Mesothelial cell of epicardium (in vitro differentiated cells): ENCODE data around the gene DHX29. TPM values are rescaled to one million over a fixed set of nuclear protein-coding genes. Genes with fewer than 3 reads are reported as not detected.

ENCODE experiments used
- DNase-seq, 2 experiments: peaks; one replicate each; pipeline ENCODE4 v3.0.0; 2021; ENCODE audit warnings: low spot score in 2 of 2; ENCODE audit not compliant: unreplicated experiment in 2 of 2
- H3K27ac Mint-ChIP-seq: 2 replicates; pipeline ENCODE4 v1.8.0; 2021; ENCODE audit warnings: mixed read lengths
- H3K27me3 Mint-ChIP-seq: 2 replicates; pipeline ENCODE4 v1.8.0; 2021; ENCODE audit warnings: low read depth, mixed read lengths
- H3K36me3 Mint-ChIP-seq: 2 replicates; pipeline ENCODE4 v1.8.0; 2021; ENCODE audit warnings: mixed read lengths
- H3K4me1 Mint-ChIP-seq: 2 replicates; pipeline ENCODE4 v1.8.0; 2021; ENCODE audit warnings: mixed read lengths
- H3K4me3 Mint-ChIP-seq: 2 replicates; pipeline ENCODE4 v1.8.0; 2021; ENCODE audit warnings: mild to moderate bottlenecking, moderate library complexity, mixed read lengths
- H3K9me3 Mint-ChIP-seq: 2 replicates; pipeline ENCODE4 v1.8.0; 2021; ENCODE audit warnings: mixed read lengths
- total RNA-seq: library from RNA; stranded (reverse); gene quantifications from 3 replicates; pipeline ENCODE4 v1.2.1, GENCODE V29; 2021
- TF ChIP-seq, protein P1 (sequence below): fragments of 200-600 bp; sonication (generic); IDR thresholded peaks from one replicate; pipeline ENCODE4 v1.5.0; 2021; ENCODE audit warnings: antibody characterized with exemption; ENCODE audit not compliant: unreplicated experiment

The DHX29 gene
- total RNA-seq, 1 donor from 2014 or later, result 25.1 TPM

DNA sequence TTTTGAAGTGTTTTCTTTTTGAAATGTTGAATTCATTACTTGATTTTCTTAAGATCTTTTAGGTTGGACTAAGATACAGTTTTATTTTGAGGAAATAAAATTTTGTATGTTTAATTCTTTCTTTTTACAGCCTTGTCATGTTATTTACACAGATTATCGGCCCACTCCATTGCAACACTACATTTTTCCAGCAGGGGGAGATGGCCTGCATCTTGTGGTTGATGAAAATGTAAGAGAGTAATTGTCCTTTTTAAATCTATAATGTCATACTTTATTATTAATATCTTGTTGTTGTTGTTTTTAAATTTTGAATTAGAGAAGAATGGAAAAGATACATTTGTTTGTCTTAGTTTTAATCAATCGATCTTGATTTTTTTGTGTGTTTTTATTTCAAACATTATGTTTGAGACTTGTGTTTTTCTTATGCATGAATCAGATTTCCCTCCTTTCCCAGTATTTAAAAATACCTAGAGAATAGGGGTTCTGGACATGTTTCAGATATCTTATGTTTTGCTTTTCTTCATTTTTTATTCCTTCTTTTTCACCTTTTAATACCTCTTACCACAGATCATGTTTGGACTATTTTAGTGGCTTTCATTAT, 37.0 kb upstream of the DHX29 start:
- peak overlapping the region; percentile 73 for H3K27ac Mint-ChIP-seq
- H3K27me3 Mint-ChIP-seq, result no peaks in the 10 kb centered on the region
- DNase-seq, result peak in 1 of 2 experiments; percentile 71
- no peaks in the 10 kb centered on the region for H3K4me1 Mint-ChIP-seq
- no peak overlapping the region for H3K4me3 Mint-ChIP-seq
- peaks cover 4% of the 10 kb centered on the region for H3K9me3 Mint-ChIP-seq
- peaks cover 46% of the 10 kb centered on the region for H3K36me3 Mint-ChIP-seq
- TF ChIP-seq, protein P1, sequence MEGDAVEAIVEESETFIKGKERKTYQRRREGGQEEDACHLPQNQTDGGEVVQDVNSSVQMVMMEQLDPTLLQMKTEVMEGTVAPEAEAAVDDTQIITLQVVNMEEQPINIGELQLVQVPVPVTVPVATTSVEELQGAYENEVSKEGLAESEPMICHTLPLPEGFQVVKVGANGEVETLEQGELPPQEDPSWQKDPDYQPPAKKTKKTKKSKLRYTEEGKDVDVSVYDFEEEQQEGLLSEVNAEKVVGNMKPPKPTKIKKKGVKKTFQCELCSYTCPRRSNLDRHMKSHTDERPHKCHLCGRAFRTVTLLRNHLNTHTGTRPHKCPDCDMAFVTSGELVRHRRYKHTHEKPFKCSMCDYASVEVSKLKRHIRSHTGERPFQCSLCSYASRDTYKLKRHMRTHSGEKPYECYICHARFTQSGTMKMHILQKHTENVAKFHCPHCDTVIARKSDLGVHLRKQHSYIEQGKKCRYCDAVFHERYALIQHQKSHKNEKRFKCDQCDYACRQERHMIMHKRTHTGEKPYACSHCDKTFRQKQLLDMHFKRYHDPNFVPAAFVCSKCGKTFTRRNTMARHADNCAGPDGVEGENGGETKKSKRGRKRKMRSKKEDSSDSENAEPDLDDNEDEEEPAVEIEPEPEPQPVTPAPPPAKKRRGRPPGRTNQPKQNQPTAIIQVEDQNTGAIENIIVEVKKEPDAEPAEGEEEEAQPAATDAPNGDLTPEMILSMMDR, result peak; percentile 92

DNA sequence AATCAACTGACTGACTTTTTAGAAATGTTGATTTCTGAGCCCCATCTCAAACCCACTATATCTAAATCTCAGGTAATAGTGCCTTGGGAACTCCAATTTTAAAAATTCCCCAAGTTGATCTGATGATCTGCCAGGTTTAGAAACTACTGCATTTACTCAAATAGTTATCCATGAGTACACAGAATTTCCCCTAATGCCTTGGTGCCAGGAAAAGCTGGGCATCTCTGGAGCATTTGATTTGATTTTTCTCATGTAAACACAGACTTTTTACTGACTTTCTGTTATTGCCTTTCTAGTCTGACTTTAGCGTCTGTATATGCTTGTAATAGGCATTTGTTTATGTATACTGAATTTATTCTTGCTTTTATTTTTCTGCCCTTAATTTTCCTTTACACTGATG, 36.1 kb upstream of the DHX29 start:
- peaks cover 4% of the 10 kb centered on the region for H3K9me3 Mint-ChIP-seq
- no peak for DNase-seq
- no peaks in the 10 kb centered on the region for H3K27me3 Mint-ChIP-seq
- no peak overlapping the region for H3K27ac Mint-ChIP-seq
- H3K36me3 Mint-ChIP-seq, result peaks cover 39% of the 10 kb centered on the region
- H3K4me1 Mint-ChIP-seq, result no peaks in the 10 kb centered on the region
- TF ChIP-seq, protein P1, result no peak
- no peak overlapping the region for H3K4me3 Mint-ChIP-seq

DNA sequence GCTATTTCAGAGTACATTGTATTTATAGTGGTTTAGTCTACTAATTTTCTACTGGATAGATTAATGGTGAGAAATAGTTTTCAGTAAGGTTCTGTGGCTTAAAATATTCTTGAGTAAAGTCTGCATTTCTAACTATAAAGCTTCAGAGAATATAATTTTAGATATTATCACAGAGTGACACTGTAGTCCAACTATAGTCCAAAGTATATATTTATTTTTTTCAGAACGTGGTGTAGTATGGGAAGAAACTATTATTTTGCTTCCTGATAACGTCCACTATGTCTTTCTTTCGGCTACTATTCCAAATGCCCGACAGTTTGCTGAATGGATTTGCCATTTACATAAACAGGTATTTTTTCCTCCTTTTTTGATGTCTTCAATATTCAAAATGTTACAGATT, 35.6 kb upstream of the DHX29 start:
- H3K4me1 Mint-ChIP-seq, result no peaks in the 10 kb centered on the region
- TF ChIP-seq, protein P1, result no peak
- DNase-seq, result no peak
- H3K27me3 Mint-ChIP-seq, result no peaks in the 10 kb centered on the region
- peaks cover 38% of the 10 kb centered on the region for H3K36me3 Mint-ChIP-seq
- peaks cover 4% of the 10 kb centered on the region for H3K9me3 Mint-ChIP-seq
- H3K27ac Mint-ChIP-seq, result no peak overlapping the region
- no peak overlapping the region for H3K4me3 Mint-ChIP-seq

DNA sequence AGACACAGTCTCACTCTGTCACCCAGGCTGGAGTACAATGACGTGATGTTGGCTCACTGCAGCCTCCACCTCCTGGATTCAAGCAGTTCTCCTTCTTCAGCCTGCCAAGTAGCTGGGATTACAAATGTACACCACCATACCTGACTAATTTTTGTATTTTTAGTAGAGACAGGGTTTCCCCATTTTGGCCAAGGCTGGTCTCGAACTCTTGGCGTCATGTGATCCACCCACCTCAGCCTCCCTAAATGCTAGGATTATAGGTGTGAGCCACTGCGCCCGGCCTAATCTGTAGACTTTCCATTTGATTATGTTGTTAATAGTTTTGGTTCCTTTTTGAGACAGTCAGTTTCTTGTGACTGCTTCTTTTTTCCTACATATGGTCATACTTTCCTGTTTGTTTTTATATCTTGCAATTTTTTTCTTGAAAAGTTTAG, 31.3 kb upstream of the DHX29 start:
- H3K36me3 Mint-ChIP-seq, result peaks cover 13% of the 10 kb centered on the region
- TF ChIP-seq, protein P1, result no peak
- no peaks in the 10 kb centered on the region for H3K4me1 Mint-ChIP-seq
- DNase-seq, result no peak
- no peak overlapping the region for H3K4me3 Mint-ChIP-seq
- no peaks in the 10 kb centered on the region for H3K27me3 Mint-ChIP-seq
- H3K9me3 Mint-ChIP-seq, result peaks cover 2% of the 10 kb centered on the region
- H3K27ac Mint-ChIP-seq, result no peak overlapping the region

DNA sequence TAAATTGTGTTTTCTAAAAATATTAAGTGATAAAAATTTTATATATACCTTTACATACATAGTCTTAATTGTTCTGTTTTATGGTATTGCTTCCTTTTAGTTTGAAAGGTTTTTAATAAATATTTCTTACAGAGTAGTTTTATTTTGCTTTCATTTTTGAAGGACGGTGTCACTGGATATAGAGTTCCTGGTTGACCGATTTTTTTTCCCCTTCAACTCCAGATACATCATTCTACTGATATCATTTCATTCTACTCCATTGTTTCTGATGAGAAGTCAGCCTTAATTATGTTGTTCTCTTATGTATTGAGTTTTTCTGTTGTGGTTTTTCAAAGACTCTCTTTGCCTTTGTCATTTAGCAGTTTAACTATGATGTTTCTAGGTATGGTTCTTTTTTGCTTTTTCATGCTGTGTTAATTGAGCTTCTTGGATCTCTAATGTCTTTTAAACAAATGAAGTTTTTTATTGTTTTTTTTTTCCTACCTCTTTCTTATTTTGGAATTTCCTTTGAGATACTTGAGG, 30.7 kb upstream of the DHX29 start:
- TF ChIP-seq, protein P1, result no peak
- H3K4me1 Mint-ChIP-seq, result no peaks in the 10 kb centered on the region
- no peak overlapping the region for H3K4me3 Mint-ChIP-seq
- no peaks in the 10 kb centered on the region for H3K27me3 Mint-ChIP-seq
- DNase-seq, result no peak
- peaks cover 18% of the 10 kb centered on the region for H3K36me3 Mint-ChIP-seq
- peaks cover 4% of the 10 kb centered on the region for H3K9me3 Mint-ChIP-seq
- H3K27ac Mint-ChIP-seq, result no peak overlapping the region
